Vagina (tissue), 2 donors: ENCODE results near the gene PCK1.

Experiments
- POLR2A ChIP-seq, 2 donors: fragments of 450-650 bp; IDR thresholded peaks; one replicate each; pipeline ENCODE4 v1.6.1; 2017; ENCODE audit warnings: antibody characterized with exemption in 2 of 2, mild to moderate bottlenecking in 2 of 2, moderate library complexity in 2 of 2
- TF ChIP-seq, protein P1 (sequence below), 3 experiments: fragments of 450-650 bp in 2 of 3; fragments of 200-600 bp in 1 of 3; sonication (generic) in 1 of 3; IDR thresholded peaks; one replicate each; pipeline ENCODE4 v1.5.1; 2017 to 2019; ENCODE audit warnings: antibody characterized with exemption in 3 of 3, mild to moderate bottlenecking in 2 of 3, moderate library complexity in 2 of 3

DNA sequence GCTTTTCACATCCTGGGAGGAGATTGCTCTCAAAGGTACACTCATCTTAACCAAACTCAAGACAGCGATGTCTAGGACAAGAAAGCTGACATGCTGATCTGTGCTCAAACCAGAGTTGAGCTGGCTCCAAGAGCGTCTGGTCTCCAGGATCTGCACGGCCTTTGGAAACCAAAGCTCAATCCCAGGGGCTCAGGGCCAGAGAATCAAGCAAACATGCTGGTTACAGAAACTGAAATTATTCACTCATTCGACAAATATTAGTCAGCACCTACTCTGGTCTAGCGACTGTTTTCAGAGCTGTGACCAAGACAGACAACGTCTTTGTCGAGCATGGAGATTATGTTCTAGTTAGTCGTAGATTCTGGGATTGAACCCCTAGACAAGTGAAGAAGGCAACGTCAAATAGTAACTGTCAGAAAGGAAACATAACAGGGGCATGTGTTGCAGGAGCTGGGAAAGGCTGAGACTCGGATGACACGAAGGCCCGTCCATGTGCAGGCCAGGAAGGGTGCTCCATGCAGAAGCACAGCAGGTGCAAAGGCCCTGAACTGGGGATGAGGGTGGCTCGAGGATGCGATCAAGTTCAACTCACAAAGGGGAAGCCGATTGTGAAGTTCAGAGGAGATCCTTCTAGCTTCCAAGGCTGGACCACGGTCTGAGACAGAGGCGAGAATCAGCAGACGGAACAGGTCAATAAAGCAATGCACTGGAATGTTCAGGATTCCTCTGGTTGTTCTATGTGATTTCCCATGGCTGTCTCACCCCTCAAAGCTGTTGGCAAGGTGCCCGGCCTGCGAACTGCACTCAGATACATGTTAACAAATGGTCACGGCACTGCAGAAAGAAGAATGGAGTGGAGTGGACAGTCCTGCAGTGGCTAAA is 12.5 kb upstream of the PCK1 start:
- TF ChIP-seq, protein P1, sequence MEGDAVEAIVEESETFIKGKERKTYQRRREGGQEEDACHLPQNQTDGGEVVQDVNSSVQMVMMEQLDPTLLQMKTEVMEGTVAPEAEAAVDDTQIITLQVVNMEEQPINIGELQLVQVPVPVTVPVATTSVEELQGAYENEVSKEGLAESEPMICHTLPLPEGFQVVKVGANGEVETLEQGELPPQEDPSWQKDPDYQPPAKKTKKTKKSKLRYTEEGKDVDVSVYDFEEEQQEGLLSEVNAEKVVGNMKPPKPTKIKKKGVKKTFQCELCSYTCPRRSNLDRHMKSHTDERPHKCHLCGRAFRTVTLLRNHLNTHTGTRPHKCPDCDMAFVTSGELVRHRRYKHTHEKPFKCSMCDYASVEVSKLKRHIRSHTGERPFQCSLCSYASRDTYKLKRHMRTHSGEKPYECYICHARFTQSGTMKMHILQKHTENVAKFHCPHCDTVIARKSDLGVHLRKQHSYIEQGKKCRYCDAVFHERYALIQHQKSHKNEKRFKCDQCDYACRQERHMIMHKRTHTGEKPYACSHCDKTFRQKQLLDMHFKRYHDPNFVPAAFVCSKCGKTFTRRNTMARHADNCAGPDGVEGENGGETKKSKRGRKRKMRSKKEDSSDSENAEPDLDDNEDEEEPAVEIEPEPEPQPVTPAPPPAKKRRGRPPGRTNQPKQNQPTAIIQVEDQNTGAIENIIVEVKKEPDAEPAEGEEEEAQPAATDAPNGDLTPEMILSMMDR (IDR thresholded peaks at IDR 0.05) = no peak
- TF ChIP-seq POLR2A (IDR thresholded peaks at IDR 0.05) = no peak
